K562 (cell line): Measurements from ENCODE around the gene TOM1. TPM values are rescaled to one million over a fixed set of nuclear protein-coding genes. Genes with fewer than 3 reads are reported as not detected.

Experiments
- ATAC-seq: fragments of 200-7000 bp; cut with Tn5 transposase; 3 replicates; pipeline ENCODE4 v1.9.1; 2020; ENCODE audit warnings: moderate library complexity
- BruUV-seq: library from RNA; stranded (reverse); fragments of 400-500 nt; replicated peaks from 2 replicates; lab custom pipeline; 2021; lab: Mats Ljungman, UMichigan
- CTCF ChIA-PET: fragments of 300-600 bp; formaldehyde crosslinking; extraction: SDS; loops from one replicate; lab custom pipeline; 2021; ENCODE audit warnings: low intra/inter-chr PET ratio; lab: Yijun Ruan, JAX
- POLR2A ChIA-PET: fragments of 300-600, 350-650 bp; sonication (Branson Sonifier 250); formaldehyde crosslinking; extraction: SDS; loops from one replicate; lab custom pipeline; 2021; ENCODE audit warnings: antibody characterized with exemption, inconsistent platforms; lab: Yijun Ruan, JAX
- DNase-seq, 4 experiments: peaks; one replicate each; pipeline versions ENCODE4 v3.0.0 to v3.0.0-alpha.2; 2011 to 2018; ENCODE audit warnings: low spot score in 3 of 4, mixed read lengths in 3 of 4; ENCODE audit errors: extremely low read depth in 1 of 4
- FAIRE-seq: peaks from 2 replicates; lab custom pipeline; 2011; peaks lifted over from hg19 to GRCh38; lab: Jason Lieb, UNC
- H2AFZ ChIP-seq: 2 replicates; pipeline ENCODE4 v1.6.0; 2011; ENCODE audit warnings: low read depth, low read length, control low read depth, inconsistent platforms
- H3K27ac ChIP-seq: fragments of 200-600 bp; 3 replicates; pipeline ENCODE4 v1.8.0; 2011; ENCODE audit warnings: low read depth, mild to moderate bottlenecking, control low read depth, inconsistent platforms, low read length, moderate library complexity, mixed read lengths; ENCODE audit errors: extremely low read depth
- H3K27me3 ChIP-seq, 2 experiments: fragments of 300-600 bp in 1 of 2; 2 replicates in 1 of 2; 3 replicates in 1 of 2; pipeline versions ENCODE4 v1.6.0 to v1.8.0; 2011; ENCODE audit warnings: inconsistent platforms in 2 of 2, low read length in 2 of 2, mild to moderate bottlenecking in 1 of 2, mixed read lengths in 1 of 2, moderate library complexity in 1 of 2; ENCODE audit not compliant: control insufficient read depth in 2 of 2, insufficient read depth in 2 of 2
- H3K36me3 ChIP-seq: fragments of 300-600 bp; 3 replicates; pipeline ENCODE4 v1.8.0; 2011; ENCODE audit warnings: mild to moderate bottlenecking, low read length, inconsistent platforms; ENCODE audit not compliant: control insufficient read depth, insufficient read depth
- H3K4me1 ChIP-seq, 2 experiments: fragments of 200-600 bp in 1 of 2; replicated peaks in 1 of 2; 2 replicates in 1 of 2; 3 replicates in 1 of 2; pipeline versions ENCODE4 v1.5.1 to v1.8.0; 2011; ENCODE audit warnings: inconsistent platforms in 2 of 2, low read length in 2 of 2, mild to moderate bottlenecking in 1 of 2, mixed read lengths in 1 of 2, moderate library complexity in 1 of 2; ENCODE audit not compliant: control insufficient read depth in 2 of 2, insufficient read depth in 2 of 2
- H3K4me2 ChIP-seq: 2 replicates; pipeline ENCODE4 v1.6.1; 2011; ENCODE audit warnings: low read length, control low read depth, inconsistent platforms, mixed read lengths; ENCODE audit not compliant: insufficient read depth
- H3K4me3 ChIP-seq: fragments of 200-600 bp; sonication (generic), shearing (Covaris generic); 2 replicates; pipeline ENCODE4 v1.5.1; 2016; ENCODE audit warnings: control low read depth, inconsistent platforms
- H3K79me2 ChIP-seq: fragments of 200-600 bp; 3 replicates; pipeline ENCODE4 v1.8.0; 2011; ENCODE audit warnings: low read length, inconsistent platforms; ENCODE audit not compliant: control insufficient read depth, insufficient read depth
- H3K9ac ChIP-seq, 2 experiments: 2 replicates each; pipeline versions ENCODE4 v1.6.0 to v1.6.1; 2011; ENCODE audit warnings: low read depth in 2 of 2, low read length in 2 of 2, control low read depth in 1 of 2, inconsistent platforms in 1 of 2, mild to moderate bottlenecking in 1 of 2, mixed read lengths in 1 of 2; ENCODE audit not compliant: insufficient read depth in 1 of 2
- H3K9me1 ChIP-seq: one replicate; pipeline ENCODE4 v1.6.0; 2011; ENCODE audit warnings: inconsistent platforms, mild to moderate bottlenecking, low read length, moderate library complexity; ENCODE audit not compliant: control insufficient read depth, insufficient read depth
- H3K9me3 ChIP-seq: replicated peaks from 2 replicates; pipeline ENCODE4 v1.5.1; 2011; ENCODE audit warnings: low read depth, low read length, inconsistent platforms; ENCODE audit not compliant: control insufficient read depth, insufficient read depth
- H4K20me1 ChIP-seq: replicated peaks from 2 replicates; pipeline ENCODE4 v1.6.1; 2011; ENCODE audit warnings: low read length, inconsistent platforms, mixed read lengths; ENCODE audit not compliant: control insufficient read depth, insufficient read depth
- CHD1 ChIP-seq: fragments of 200-600 bp; sonication (generic); IDR thresholded peaks from one replicate; pipeline ENCODE4 v1.6.1; 2012; ENCODE audit warnings: mild to moderate bottlenecking, moderate library complexity, low read length, inconsistent platforms
- EP300 ChIP-seq: IDR thresholded peaks from 2 replicates; pipeline ENCODE4 v1.6.1; 2012; ENCODE audit warnings: low read length, improper control_type of control experiment
- ETV5 ChIP-seq: sonication (generic); formaldehyde crosslinking; IDR thresholded peaks from 2 replicates; pipeline ENCODE4 v1.4.0; 2020; ENCODE audit warnings: low read depth, mild to moderate bottlenecking, missing genetic modification reagents
- KAT8 ChIP-seq: fragments of 450-650 bp; IDR thresholded peaks from 2 replicates; pipeline ENCODE4 v1.6.1; 2016; ENCODE audit warnings: low read depth, mild to moderate bottlenecking
- NONO ChIP-seq, 2 experiments: fragments of 200-400 bp in 1 of 2; fragments of 450-650 bp in 1 of 2; formaldehyde crosslinking in 1 of 2; IDR thresholded peaks; 2 replicates each; pipeline ENCODE4 v1.6.1; 2017; ENCODE audit warnings: low read depth in 2 of 2, mild to moderate bottlenecking in 2 of 2, moderate library complexity in 2 of 2, low read length in 1 of 2
- SMARCA5 ChIP-seq: fragments of 450-650 bp; IDR thresholded peaks from 2 replicates; pipeline ENCODE4 v1.6.1; 2016
- TCF7L2 ChIP-seq: fragments of 150-350 bp; IDR thresholded peaks from 2 replicates; pipeline ENCODE4 v1.6.1; 2016; ENCODE audit warnings: low read depth, mild to moderate bottlenecking, low read length, moderate library complexity
- ZNF76 ChIP-seq: fragments of 250-450 bp; sonication (Bioruptor Pico); IDR thresholded peaks from 2 replicates; pipeline ENCODE4 v1.4.0; 2020; ENCODE audit warnings: mild to moderate bottlenecking, moderate library complexity, borderline replicate concordance
- WGBS: fragments of 100-300 bp; shearing (Covaris generic); methylation state at CpG from one replicate; pipeline ENCODE4 v1.1.6; 2016; ENCODE audit warnings: low coverage, mixed read lengths; ENCODE audit not compliant: insufficient coverage; ENCODE audit errors: missing lambda C conversion rate; 5-methylcytosine and 5-hydroxymethylcytosine counted together
- in situ Hi-C: fragments of 300-500 bp; cut with MboI; formaldehyde crosslinking; loops from 4 replicates; pipeline ENCODE4 v1.15.0; 2018; ENCODE audit warnings: inconsistent platforms, mixed read lengths
- intact Hi-C: fragments of 100-400 bp; cut with micrococcal nuclease; formaldehyde crosslinking; loops from 2 replicates; pipeline ENCODE4 v1.14.2; 2022
- polyA plus RNA-seq, 8 experiments: library from polyadenylated mRNA; depleted of rRNA in 4 of 8; stranded (reverse) in 5 of 8; unstranded in 3 of 8; fragments of >200 nt; fragmentation: Nextera tagmentation in 2 of 8; fragmentation: Illumina TruSeq in 1 of 8; extraction: Ambion mirVana in 2 of 8; extraction: Trizol in 1 of 8; gene quantifications; 2 replicates each; pipeline versions ENCODE4 v1.2.1 to v1.2.3, GENCODE V29; 2011 to 2014; ENCODE audit warnings: inconsistent platforms in 1 of 8, missing spikeins in 1 of 8
- total RNA-seq, 7 experiments: library from RNA; depleted of rRNA in 6 of 7; stranded (reverse); fragments of >200 nt in 6 of 7; fragmentation: Illumina TruSeq in 2 of 7; extraction: Trizol in 2 of 7; gene quantifications; 2 replicates each; pipeline versions ENCODE4 v1.2.1 to v1.2.3, GENCODE V29; 2011 to 2021; ENCODE audit warnings: low replicate concordance in 1 of 7
- TF ChIP-seq, protein P1 (sequence below): fragments of 450-650 bp; IDR thresholded peaks from 2 replicates; pipeline ENCODE4 v1.6.1; 2018; ENCODE audit not compliant: partially characterized antibody
- TF ChIP-seq, protein P2 (sequence below): fragments of 200-400 bp; formaldehyde crosslinking; IDR thresholded peaks from 2 replicates; pipeline ENCODE4 v1.6.1; 2017; ENCODE audit warnings: mild to moderate bottlenecking, low read depth, low read length, moderate library complexity
- TF ChIP-seq, protein P3 (sequence below): fragments of 250-450 bp; sonication (Bioruptor Pico); IDR thresholded peaks from 2 replicates; pipeline ENCODE4 v1.6.1; 2021; ENCODE audit warnings: mild to moderate bottlenecking

Gene TOM1
- total and polyA plus RNA-seq, 9 of the 15 experiments (the other 6 are each of a cell fraction or from before 2014, with no cell fraction given): 0.64 to 20.6 (median 12.0) TPM

DNA sequence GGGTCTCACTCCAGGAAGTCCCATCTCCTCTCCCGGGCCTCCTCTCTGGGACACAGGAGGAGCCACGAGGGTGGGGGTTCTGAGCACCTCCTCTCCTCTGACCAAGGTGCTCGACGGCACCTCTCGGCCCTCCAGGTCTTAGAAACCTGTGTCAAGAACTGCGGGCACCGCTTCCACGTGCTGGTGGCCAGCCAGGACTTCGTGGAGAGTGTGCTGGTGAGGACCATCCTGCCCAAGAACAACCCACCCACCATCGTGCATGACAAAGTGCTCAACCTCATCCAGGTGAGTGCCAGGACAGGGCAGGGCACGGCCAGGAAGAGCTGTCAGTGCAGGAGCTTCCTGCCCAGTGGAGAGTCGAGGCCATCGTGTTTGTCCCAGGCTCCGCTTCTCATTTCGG is 23.2 kb downstream of the TOM1 start:
- Histone ChIP-seq H3K4me2 (no peak overlapping the region), H3K9me3 (no peaks in the 10 kb centered on the region), H3K9ac (no peak overlapping the region), H3K4me3 (no peak overlapping the region), H3K36me3 (peaks cover 26% of the 10 kb centered on the region; the same call in 1 of the 3 replicates), H3K4me1 (no peaks in the 10 kb centered on the region), H4K20me1 (no peaks in the 10 kb centered on the region), H3K27ac (no peak overlapping the region), H2AFZ (no peak overlapping the region), H3K9me1 (no peaks in the 10 kb centered on the region), H3K79me2 (no peaks in the 10 kb centered on the region), H3K27me3 (no peaks in the 10 kb centered on the region)
- no peak for DNase-seq
- BruUV-seq: no TSS peak
- in situ Hi-C loops: no loop called here
- TF ChIP-seq KAT8 (no peak), CHD1 (no peak), TCF7L2 (no peak), SMARCA5 (no peak), ETV5 (no peak), NONO (IDR thresholded peaks at IDR 0.05; ENCODE audit: low read depth in 2 of 2, low read length in 1 of 2) (no peak), ZNF76 (CRISPR knock-in tag) (no peak), EP300 (no peak)
- TF ChIP-seq, protein P1, sequence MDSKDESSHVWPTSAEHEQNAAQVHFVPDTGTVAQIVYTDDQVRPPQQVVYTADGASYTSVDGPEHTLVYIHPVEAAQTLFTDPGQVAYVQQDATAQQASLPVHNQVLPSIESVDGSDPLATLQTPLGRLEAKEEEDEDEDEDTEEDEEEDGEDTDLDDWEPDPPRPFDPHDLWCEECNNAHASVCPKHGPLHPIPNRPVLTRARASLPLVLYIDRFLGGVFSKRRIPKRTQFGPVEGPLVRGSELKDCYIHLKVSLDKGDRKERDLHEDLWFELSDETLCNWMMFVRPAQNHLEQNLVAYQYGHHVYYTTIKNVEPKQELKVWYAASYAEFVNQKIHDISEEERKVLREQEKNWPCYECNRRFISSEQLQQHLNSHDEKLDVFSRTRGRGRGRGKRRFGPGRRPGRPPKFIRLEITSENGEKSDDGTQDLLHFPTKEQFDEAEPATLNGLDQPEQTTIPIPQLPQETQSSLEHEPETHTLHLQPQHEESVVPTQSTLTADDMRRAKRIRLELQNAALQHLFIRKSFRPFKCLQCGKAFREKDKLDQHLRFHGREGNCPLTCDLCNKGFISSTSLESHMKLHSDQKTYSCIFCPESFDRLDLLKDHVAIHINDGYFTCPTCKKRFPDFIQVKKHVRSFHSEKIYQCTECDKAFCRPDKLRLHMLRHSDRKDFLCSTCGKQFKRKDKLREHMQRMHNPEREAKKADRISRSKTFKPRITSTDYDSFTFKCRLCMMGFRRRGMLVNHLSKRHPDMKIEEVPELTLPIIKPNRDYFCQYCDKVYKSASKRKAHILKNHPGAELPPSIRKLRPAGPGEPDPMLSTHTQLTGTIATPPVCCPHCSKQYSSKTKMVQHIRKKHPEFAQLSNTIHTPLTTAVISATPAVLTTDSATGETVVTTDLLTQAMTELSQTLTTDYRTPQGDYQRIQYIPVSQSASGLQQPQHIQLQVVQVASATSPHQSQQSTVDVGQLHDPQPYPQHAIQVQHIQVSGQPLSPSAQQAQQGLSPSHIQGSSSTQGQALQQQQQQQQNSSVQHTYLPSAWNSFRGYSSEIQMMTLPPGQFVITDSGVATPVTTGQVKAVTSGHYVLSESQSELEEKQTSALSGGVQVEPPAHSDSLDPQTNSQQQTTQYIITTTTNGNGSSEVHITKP: no peak
- TF ChIP-seq, protein P2, sequence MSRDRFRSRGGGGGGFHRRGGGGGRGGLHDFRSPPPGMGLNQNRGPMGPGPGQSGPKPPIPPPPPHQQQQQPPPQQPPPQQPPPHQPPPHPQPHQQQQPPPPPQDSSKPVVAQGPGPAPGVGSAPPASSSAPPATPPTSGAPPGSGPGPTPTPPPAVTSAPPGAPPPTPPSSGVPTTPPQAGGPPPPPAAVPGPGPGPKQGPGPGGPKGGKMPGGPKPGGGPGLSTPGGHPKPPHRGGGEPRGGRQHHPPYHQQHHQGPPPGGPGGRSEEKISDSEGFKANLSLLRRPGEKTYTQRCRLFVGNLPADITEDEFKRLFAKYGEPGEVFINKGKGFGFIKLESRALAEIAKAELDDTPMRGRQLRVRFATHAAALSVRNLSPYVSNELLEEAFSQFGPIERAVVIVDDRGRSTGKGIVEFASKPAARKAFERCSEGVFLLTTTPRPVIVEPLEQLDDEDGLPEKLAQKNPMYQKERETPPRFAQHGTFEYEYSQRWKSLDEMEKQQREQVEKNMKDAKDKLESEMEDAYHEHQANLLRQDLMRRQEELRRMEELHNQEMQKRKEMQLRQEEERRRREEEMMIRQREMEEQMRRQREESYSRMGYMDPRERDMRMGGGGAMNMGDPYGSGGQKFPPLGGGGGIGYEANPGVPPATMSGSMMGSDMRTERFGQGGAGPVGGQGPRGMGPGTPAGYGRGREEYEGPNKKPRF: no peak
- TF ChIP-seq, protein P3, sequence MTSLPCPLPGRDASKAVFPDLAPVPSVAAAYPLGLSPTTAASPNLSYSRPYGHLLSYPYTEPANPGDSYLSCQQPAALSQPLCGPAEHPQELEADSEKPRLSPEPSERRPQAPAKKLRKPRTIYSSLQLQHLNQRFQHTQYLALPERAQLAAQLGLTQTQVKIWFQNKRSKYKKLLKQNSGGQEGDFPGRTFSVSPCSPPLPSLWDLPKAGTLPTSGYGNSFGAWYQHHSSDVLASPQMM (CRISPR knock-in tag): no peak
- WGBS: 70% methylated on average over 8 of the region's 15 CpGs
- no peak for FAIRE-seq
- CTCF ChIA-PET: no interaction called here
- POLR2A ChIA-PET: no interaction called here
- intact Hi-C loops: no loop called here
- no peak for ATAC-seq
